ENCODE results near the gene FOXP4.

- TF ChIP-seq POLR2AphosphoS5 (IDR thresholded peaks at IDR 0.05; ENCODE audit: low read depth, low read length) (no peak), TAF1 (IDR thresholded peaks at IDR 0.05; ENCODE audit: borderline replicate concordance, low read depth, low read length) (no peak), POLR2A (IDR thresholded peaks at IDR 0.05; ENCODE audit: low read depth, low read length) (no peak)
Observed at GRCh38 chr6:41650120-41650519, 103.9 kb downstream of the FOXP4 start.
